HG03457 (cell line): ENCODE results near the gene HSF4.
A peak's percentile ranks its signal among the peaks of the same experiment; 100 is the strongest.

ENCODE experiments used
- ATAC-seq: cut with Tn5 transposase; IDR thresholded peaks from one replicate; pipeline ENCODE4 v1.9.1; 2021; ENCODE audit warnings: moderate number of reproducible peaks; ENCODE audit not compliant: unreplicated experiment

Gene HSF4

DNA sequence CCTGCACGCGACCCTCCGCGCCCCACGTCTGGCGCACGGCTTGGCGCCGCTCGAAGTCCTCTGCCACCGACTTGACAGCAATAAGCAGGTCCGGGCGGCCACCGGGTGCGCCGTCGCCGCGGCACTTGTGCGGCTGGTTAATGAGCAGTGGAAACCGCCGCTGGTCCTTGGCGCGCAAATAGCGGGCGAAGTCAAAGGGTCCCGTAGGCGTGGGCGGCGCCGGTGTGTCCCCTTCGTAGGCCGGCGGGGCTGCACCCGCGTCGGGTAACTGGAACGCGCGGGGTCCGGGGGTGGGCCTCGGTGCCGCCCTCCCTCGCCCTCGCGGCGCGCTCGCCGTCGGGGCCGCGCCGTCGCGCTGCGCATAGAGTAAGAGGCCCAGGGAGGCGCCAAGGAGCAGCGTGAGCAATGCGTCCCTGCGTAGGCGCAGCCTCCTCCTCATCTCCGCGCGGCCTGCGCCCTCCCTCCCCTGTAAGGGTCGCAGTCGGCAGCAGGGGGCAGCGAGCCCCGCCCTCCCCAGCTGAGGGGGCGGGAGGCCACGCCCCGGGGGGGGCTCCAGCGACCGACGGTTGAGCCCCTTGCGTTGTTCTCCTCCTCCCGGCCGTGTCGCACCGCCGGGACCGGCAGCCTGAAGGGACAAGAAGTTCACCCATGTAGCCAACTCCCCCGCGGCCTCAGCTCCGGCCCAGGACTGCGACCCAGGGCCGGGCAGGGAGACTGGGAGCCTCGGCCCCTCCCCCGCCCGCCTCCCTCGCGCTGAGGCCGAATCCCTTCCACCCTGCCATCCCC, 14.3 kb upstream of the HSF4 start:
- no peak for ATAC-seq

- ATAC-seq: no peak
These were observed 13.6 kb upstream of the HSF4 start, which contains the start of gene B3GNT9 for GRCh38 chr16:67150833-67151396. Gene B3GNT9 (minus strand): TSS chr16:67150998. CDS start chr16:67150485, 513 bp downstream.

DNA sequence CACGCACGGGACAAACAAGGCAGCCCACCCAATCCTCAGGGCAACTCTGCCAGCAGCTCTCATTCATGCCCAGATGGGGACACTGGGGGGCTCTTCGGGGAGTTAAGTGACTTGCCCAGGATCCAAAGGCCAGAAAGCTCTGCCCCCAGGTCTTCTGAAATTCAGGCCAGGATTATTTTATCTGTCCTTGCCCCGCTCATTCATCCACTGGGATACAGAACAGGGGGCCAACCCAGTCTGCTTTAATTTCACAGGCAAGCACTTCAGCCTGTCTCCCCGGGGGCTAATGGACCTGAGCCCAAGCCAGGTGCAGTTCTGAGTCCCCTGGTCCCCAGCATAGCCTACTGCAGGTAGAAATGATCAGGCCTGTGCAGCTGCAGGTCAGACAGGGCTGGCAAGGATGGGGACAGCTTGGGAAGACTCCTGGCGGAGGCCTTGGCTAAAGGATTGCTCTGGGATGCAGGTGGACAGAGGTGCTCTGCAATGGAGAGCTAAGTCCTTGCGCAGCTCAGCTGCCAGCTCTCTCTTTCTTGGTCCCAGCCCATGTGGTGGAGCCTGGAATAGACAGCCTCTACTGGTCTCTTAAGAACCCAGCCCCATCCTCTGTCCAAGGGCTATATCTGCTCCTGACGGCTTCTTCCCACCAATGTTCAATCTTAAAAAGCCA, 13.0 kb upstream of the HSF4 start:
- no peak for ATAC-seq

- no peak for ATAC-seq
These were observed 9.8 kb upstream of the HSF4 start for GRCh38 chr16:67154578-67155294.

DNA sequence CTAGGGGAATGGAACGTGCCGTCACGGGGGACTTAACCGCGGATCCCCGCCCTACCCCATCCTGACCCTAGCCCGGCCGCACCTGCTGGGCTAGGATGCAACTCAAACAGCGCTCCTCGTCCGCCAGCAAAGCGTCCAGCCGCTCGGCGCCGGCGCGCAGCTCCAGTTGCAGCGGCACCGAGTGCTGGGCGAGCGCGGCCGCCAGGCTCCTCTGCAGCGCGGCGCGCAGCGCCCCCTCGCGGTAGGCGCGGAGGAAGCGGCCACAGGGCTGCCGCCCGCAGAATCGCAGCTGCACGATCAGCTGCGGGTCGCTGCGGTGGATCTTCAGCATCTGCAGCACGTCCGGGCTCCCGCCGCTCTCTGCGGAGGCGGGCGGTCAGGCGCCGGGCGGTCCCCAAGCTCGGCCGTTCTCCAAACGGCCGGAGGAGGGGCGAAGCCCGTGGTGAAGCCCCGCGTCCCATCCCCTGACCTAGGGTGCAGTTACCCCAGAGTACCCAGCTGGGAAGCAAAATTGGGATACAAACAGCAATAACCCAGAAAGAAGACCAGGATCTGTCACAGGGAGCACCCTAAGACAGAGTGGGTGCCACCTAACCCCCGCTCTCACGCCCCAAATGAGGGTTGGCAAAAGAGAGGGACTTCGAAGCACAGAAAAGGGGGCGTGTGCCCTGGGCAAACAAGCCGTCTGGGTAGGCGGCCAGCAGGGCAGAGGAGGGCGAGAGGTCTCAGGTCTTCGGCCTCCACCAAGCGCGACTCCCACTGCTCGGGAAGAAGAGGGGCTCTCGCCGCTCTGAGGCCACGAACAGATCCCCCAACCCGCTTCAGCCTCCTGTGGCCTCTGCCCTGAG, 9.0 kb upstream of the HSF4 start:
- no peak for ATAC-seq

- ATAC-seq: no peak
These were observed 8.3 kb upstream of the HSF4 start for GRCh38 chr16:67156143-67156844.

GRCh38 chr16:67157106-67157748, 7.3 kb upstream of the HSF4 start:
- ATAC-seq: no peak

- no peak for ATAC-seq
These were observed 6.5 kb upstream of the HSF4 start for GRCh38 chr16:67157892-67158635.

GRCh38 chr16:67158637-67159600, 5.6 kb upstream of the HSF4 start:
- peak; percentile 25 for ATAC-seq

DNA sequence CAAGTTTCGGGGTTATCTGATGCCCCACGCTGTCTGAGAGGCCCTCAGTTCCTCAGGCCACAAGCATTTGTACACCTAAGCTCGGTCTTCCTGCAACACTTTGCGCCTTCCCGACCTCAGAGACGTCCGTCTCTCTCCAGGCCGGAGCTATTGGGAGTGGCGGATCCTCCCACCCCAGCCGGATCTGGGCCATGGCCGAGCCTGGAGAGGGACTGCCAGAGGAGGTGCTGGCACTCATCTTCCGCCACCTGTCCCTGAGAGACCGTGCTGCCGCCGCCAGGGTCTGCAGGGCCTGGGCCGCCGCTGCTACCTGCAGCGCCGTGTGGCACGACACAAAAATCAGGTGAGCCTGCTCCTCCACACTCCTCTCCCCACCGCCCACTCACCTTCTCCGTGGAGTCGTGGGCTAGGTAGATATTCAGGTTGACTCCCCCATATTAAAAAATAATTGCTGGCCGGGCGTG, 2.9 kb upstream of the HSF4 start:
- ATAC-seq: no peak

DNA sequence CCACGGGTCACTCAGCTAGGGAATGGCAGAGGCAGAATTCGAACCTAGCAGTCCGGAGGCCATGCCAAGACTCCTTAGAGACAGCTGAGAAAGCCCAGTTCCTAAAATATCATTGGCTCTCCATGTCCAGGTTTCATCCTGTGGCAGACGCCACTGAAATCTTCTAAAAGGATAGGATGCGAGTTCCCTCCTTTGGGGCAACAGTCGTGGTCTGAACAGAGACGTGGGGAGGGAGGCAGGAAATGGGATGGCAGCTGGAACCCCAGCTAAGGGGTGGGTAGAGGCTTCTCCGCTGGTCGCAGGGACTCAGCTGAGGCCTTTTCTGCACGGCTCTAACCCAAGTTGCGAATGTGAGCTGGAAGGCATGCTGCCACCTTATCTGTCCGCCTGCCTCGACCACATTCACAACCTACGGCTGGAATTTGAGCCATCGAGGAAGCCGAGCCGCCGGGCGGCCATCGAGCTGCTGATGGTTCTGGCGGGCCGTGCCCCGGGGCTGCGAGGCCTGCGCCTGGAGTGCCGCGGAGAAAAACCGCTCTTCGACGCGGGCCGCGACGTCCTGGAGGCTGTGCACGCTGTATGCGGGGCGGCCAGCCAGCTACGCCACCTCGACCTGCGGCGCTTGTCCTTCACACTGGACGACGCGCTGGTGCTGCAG, 1.9 kb upstream of the HSF4 start:
- ATAC-seq: no peak

DNA sequence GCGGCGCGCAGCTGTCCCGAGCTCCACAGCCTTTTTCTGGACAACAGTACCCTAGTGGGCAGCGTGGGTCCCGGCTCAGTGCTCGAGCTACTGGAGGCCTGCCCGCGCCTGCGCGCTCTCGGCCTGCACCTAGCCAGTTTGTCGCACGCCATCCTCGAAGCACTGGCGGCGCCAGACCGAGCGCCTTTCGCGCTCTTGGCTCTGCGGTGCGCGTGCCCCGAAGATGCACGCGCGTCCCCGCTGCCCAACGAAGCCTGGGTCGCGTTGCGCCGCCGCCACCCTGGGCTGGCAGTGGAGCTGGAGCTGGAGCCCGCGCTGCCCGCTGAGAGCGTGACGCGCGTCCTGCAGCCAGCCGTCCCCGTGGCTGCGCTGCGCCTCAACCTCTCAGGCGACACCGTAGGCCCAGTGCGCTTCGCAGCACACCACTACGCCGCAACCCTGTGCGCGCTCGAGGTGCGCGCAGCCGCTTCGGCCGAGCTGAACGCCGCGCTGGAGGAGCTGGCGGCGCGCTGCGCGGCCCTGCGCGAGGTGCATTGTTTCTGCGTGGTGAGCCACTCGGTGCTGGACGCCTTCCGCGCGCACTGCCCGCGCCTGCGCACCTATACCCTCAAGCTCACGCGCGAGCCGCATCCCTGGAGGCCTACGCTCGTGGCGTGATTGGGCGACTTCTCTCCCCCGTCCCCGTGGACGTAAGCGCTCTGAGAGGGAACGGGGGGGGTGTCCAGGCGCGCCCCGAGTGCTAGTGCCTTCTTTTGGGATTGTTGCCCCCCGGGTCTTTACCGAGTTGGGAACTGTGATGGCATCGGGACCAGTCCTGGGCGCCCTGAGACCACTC, 1.2 kb upstream of the HSF4 start:
- ATAC-seq: no peak

GRCh38 chr16:67163999-67164558, 466 bp upstream of the HSF4 start:
- no peak for ATAC-seq

- ATAC-seq: no peak
These were observed 855 bp downstream of the HSF4 start for GRCh38 chr16:67165121-67166078.

DNA sequence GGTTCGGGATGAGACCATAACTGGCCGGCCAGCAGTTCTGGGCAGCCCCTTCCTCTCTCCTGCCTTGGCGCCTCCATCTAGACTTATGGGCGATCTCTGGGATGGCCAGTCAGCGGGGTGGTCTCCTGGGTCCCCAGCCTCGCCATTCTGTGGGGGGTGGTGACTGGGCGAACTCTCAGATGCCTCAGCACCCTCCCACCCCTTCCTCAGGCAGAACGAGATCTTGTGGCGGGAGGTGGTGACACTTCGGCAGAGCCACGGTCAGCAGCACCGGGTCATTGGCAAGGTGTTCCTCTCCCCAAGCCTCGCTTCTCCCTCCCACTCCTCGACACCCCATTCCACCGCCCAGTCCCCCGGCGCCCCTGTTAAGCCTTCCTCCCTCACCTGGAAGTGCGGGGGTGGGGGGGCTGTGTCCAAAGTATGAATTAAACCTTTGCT, 1.6 kb downstream of the HSF4 start:
- no peak for ATAC-seq
